Ishikawa (cell line): ENCODE data around the gene STOML2.
A peak's percentile ranks its signal among the peaks of the same experiment; 100 is the strongest.

Experiments
- CEBPB ChIP-seq: IDR thresholded peaks from 2 replicates; pipeline ENCODE4 v1.6.1; 2012
- CREB1 ChIP-seq: IDR thresholded peaks from 2 replicates; pipeline ENCODE4 v1.6.1; 2012; ENCODE audit warnings: low read depth
- EGR1 ChIP-seq: IDR thresholded peaks from 2 replicates; pipeline ENCODE4 v1.6.1; 2012
- EP300 ChIP-seq: IDR thresholded peaks from 2 replicates; pipeline ENCODE4 v1.6.1; 2012; ENCODE audit warnings: borderline replicate concordance
- FOXM1 ChIP-seq: IDR thresholded peaks from 2 replicates; pipeline ENCODE4 v1.6.1; 2012; ENCODE audit warnings: low read depth, borderline replicate concordance
- NFIC ChIP-seq: IDR thresholded peaks from 2 replicates; pipeline ENCODE4 v1.6.1; 2012
- RAD21 ChIP-seq: IDR thresholded peaks from 2 replicates; pipeline ENCODE4 v1.6.1; 2012; ENCODE audit warnings: low read depth
- TAF1 ChIP-seq: IDR thresholded peaks from 2 replicates; pipeline ENCODE4 v1.6.1; 2012; ENCODE audit warnings: low read depth, mild to moderate bottlenecking
- TCF12 ChIP-seq: IDR thresholded peaks from 2 replicates; pipeline ENCODE4 v1.6.1; 2012; ENCODE audit warnings: low read depth
- TEAD4 ChIP-seq: IDR thresholded peaks from 2 replicates; pipeline ENCODE4 v1.6.1; 2012
- YY1 ChIP-seq: IDR thresholded peaks from 2 replicates; pipeline ENCODE4 v1.6.1; 2012; ENCODE audit warnings: low read depth
- ZBTB7A ChIP-seq: IDR thresholded peaks from 2 replicates; pipeline ENCODE4 v1.6.1; 2012; ENCODE audit warnings: low read depth
- TF ChIP-seq, protein P1 (sequence below): IDR thresholded peaks from 2 replicates; pipeline ENCODE4 v1.6.1; 2012
- TF ChIP-seq, protein P2 (sequence below): IDR thresholded peaks from 2 replicates; pipeline ENCODE4 v1.6.1; 2012; ENCODE audit warnings: low read depth, mild to moderate bottlenecking
- TF ChIP-seq, protein P3 (sequence below): IDR thresholded peaks from 2 replicates; pipeline ENCODE4 v1.6.1; 2012

The STOML2 gene

GRCh38 chr9:35076848-35077247, 26.1 kb downstream of the STOML2 start:
- TF ChIP-seq FOXM1 = no peak
- no peak for TF ChIP-seq RAD21
- no peak for TF ChIP-seq CEBPB
- TF ChIP-seq EGR1 = no peak
- TF ChIP-seq TAF1 = no peak
- no peak for TF ChIP-seq YY1
- no peak for TF ChIP-seq ZBTB7A
- TF ChIP-seq TEAD4 = no peak
- TF ChIP-seq TCF12 = no peak
- TF ChIP-seq EP300 = no peak
- TF ChIP-seq, protein P1, sequence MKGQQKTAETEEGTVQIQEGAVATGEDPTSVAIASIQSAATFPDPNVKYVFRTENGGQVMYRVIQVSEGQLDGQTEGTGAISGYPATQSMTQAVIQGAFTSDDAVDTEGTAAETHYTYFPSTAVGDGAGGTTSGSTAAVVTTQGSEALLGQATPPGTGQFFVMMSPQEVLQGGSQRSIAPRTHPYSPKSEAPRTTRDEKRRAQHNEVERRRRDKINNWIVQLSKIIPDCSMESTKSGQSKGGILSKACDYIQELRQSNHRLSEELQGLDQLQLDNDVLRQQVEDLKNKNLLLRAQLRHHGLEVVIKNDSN = no peak
- TF ChIP-seq NFIC = no peak
- TF ChIP-seq, protein P2, sequence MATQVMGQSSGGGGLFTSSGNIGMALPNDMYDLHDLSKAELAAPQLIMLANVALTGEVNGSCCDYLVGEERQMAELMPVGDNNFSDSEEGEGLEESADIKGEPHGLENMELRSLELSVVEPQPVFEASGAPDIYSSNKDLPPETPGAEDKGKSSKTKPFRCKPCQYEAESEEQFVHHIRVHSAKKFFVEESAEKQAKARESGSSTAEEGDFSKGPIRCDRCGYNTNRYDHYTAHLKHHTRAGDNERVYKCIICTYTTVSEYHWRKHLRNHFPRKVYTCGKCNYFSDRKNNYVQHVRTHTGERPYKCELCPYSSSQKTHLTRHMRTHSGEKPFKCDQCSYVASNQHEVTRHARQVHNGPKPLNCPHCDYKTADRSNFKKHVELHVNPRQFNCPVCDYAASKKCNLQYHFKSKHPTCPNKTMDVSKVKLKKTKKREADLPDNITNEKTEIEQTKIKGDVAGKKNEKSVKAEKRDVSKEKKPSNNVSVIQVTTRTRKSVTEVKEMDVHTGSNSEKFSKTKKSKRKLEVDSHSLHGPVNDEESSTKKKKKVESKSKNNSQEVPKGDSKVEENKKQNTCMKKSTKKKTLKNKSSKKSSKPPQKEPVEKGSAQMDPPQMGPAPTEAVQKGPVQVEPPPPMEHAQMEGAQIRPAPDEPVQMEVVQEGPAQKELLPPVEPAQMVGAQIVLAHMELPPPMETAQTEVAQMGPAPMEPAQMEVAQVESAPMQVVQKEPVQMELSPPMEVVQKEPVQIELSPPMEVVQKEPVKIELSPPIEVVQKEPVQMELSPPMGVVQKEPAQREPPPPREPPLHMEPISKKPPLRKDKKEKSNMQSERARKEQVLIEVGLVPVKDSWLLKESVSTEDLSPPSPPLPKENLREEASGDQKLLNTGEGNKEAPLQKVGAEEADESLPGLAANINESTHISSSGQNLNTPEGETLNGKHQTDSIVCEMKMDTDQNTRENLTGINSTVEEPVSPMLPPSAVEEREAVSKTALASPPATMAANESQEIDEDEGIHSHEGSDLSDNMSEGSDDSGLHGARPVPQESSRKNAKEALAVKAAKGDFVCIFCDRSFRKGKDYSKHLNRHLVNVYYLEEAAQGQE = no peak
- TF ChIP-seq, protein P3, sequence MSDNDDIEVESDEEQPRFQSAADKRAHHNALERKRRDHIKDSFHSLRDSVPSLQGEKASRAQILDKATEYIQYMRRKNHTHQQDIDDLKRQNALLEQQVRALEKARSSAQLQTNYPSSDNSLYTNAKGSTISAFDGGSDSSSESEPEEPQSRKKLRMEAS = no peak
- TF ChIP-seq CREB1 = no peak

DNA sequence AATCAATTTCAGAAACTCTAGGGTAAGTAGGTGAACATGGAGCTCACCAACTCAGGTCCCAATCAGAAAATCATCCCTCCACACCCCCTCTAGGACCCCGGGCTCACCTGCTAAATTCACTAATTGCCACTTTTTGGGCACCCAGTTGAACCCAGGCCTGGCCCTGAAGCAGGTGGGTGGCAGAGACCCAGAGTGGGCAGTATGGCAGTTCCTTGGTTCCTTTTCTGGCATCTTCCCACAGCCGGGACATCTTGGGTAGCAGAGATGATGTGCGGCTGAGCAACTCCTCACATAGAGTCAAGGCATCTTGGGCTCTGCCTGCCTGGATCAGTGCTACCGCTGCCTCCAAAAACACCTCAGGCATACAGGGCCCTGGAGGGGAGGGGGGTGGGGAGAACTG, 27.6 kb downstream of the STOML2 start:
- TF ChIP-seq TAF1 (no peak), YY1 (no peak), FOXM1 (no peak), NFIC (no peak), CEBPB (no peak), CREB1 (no peak), EP300 (no peak), RAD21 (no peak), TCF12 (no peak)
- TF ChIP-seq, protein P1 = no peak

GRCh38 chr9:35074791-35075190, 28.1 kb downstream of the STOML2 start:
- TF ChIP-seq YY1 (no peak), CREB1 (no peak), NFIC (no peak), EGR1 (no peak)

DNA sequence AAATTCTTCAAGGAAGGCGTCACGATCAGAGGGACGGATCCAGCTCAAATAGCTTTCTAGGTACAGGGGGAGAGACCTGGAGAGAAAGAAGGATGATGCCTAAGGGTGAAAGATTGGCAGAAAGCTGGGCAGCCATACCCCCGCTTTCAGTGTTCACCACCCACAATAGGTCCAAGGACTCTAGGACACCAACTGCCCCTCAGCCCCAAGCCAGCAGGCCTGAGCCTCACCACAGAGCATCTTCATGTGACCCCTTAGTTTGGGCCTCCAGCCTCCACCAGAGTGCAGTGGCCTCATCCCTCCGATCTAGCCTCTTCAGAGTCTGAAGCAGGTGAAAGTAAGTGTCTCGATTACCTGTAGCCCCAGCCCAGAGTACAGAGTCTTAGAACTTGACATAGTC, 28.8 kb downstream of the STOML2 start:
- TF ChIP-seq RAD21 (no peak), FOXM1 (no peak), EP300 (no peak), TEAD4 (no peak), CEBPB (no peak), ZBTB7A (no peak), NFIC (no peak)
- TF ChIP-seq, protein P3 = no peak

DNA sequence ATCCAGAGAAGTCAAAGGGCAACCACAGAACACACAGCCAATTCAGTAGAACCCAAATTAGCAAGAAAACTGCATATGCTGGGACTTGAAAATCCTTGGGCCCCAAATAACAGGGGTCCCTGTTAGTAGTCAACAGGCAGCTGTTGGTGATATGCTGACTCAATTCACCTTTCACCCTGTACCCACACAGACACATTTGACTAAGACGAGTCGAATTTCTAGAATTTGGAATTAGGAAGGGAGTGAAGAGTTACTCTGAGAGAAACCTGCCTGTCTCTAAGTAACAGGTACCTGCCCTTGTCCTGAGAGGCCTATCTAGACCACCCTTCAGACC, 29.7 kb downstream of the STOML2 start:
- TF ChIP-seq, protein P3 = no peak
- TF ChIP-seq CREB1 = no peak
- no peak for TF ChIP-seq YY1
- TF ChIP-seq NFIC = no peak
- no peak for TF ChIP-seq TEAD4
- TF ChIP-seq, protein P1 = no peak
- no peak for TF ChIP-seq TAF1
- TF ChIP-seq TCF12 = no peak
- TF ChIP-seq RAD21 = no peak

GRCh38 chr9:35072461-35073278, 30.3 kb downstream of the STOML2 start, which contains the start of gene VCP:
TSS of gene VCP (minus strand) at chr9:35072625. CDS start at chr9:35072353, 272 bp downstream.
- TF ChIP-seq TAF1 (peak; percentile 67; the same call in 1 of the 2 replicates), CREB1 (peak; percentile 88), ZBTB7A (no peak), TCF12 (no peak), CEBPB (no peak), YY1 (no peak), EGR1 (no peak)
- TF ChIP-seq, protein P3 = peak; percentile 69; the same call in 1 of the 2 replicates
